HUES6 (cell line): ENCODE measurements around the gene CR1L.
"Not testable (repeated sequence)": the region's sequence is repeated elsewhere in the genome, so short reads cannot be mapped to it uniquely, and the experiment has no call there.

Source experiments
- H3K27ac ChIP-seq: 2 replicates; pipeline ENCODE4 v1.7.0; 2013; ENCODE audit warnings: low read depth, mild to moderate bottlenecking, low read length, inconsistent platforms
- H3K27me3 ChIP-seq: 2 replicates; pipeline ENCODE4 v1.6.1; 2013; ENCODE audit warnings: low read length; ENCODE audit not compliant: control insufficient read depth, insufficient read depth
- H3K36me3 ChIP-seq: 2 replicates; pipeline ENCODE4 v1.6.1; 2013; ENCODE audit warnings: low read length; ENCODE audit not compliant: control insufficient read depth, insufficient read depth
- H3K4me1 ChIP-seq: 2 replicates; pipeline ENCODE4 v1.6.1; 2013; ENCODE audit warnings: low read length; ENCODE audit not compliant: control insufficient read depth, insufficient read depth
- H3K4me3 ChIP-seq: 2 replicates; pipeline ENCODE4 v1.5.1; 2013; ENCODE audit warnings: low read depth, low read length
- H3K9ac ChIP-seq: one replicate; pipeline ENCODE4 v1.6.1; 2013; ENCODE audit warnings: mild to moderate bottlenecking, low read length
- H3K9me3 ChIP-seq: 2 replicates; pipeline ENCODE4 v1.6.1; 2013; ENCODE audit warnings: low read depth, low read length; ENCODE audit not compliant: control insufficient read depth, insufficient read depth

CR1L gene

GRCh38 chr1:207690551-207690950, 45.6 kb downstream of the CR1L start:
- peaks cover 15% of the 10 kb centered on the region for H3K36me3 ChIP-seq
- not testable (repeated sequence) for H3K9ac ChIP-seq, H3K27me3 ChIP-seq, H3K4me3 ChIP-seq, H3K9me3 ChIP-seq, H3K4me1 ChIP-seq, H3K27ac ChIP-seq

GRCh38 chr1:207691010-207691409, 46.1 kb downstream of the CR1L start:
- Histone ChIP-seq H3K27me3 (no peaks in the 10 kb centered on the region), H3K27ac (no peak overlapping the region), H3K9ac (no peak overlapping the region), H3K4me3 (no peak overlapping the region), H3K36me3 (peaks cover 14% of the 10 kb centered on the region; the same call in 1 of the 2 replicates), H3K9me3 (no peaks in the 10 kb centered on the region), H3K4me1 (peaks cover 3% of the 10 kb centered on the region; the same call in 1 of the 2 replicates)

DNA sequence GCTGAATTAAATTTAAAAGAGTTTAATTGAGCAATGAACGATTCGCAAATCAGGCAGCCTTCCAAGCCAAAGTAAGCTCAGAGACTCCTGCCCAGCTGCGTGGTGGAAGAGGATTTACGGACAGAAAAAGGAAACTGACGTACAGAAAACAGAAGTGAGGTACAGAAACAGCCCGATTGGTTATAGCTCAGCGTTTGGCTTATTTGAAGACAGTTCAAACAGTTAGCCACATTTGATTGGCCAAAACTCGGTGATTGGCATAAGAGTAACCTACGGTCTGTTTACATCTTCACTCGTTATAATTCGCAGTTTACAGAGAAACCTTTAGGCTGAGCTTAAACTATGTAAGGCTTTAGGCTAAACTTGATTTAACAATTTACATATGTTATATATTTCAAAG, 46.9 kb downstream of the CR1L start:
- no peaks in the 10 kb centered on the region for H3K27me3 ChIP-seq
- no peak overlapping the region for H3K27ac ChIP-seq
- no peaks in the 10 kb centered on the region for H3K9me3 ChIP-seq
- H3K4me1 ChIP-seq, result peaks cover 3% of the 10 kb centered on the region; the same call in 1 of the 2 replicates
- H3K36me3 ChIP-seq, result peaks cover 11% of the 10 kb centered on the region; the same call in 1 of the 2 replicates
- no peak overlapping the region for H3K4me3 ChIP-seq
- H3K9ac ChIP-seq, result no peak overlapping the region

- not testable (repeated sequence) for H3K27ac ChIP-seq, H3K9ac ChIP-seq, H3K36me3 ChIP-seq, H3K4me3 ChIP-seq, H3K4me1 ChIP-seq, H3K27me3 ChIP-seq, H3K9me3 ChIP-seq
These were observed 47.4 kb downstream of the CR1L start for GRCh38 chr1:207692291-207692690.

GRCh38 chr1:207695891-207696290, 51.0 kb downstream of the CR1L start:
- peaks cover 6% of the 10 kb centered on the region; the same call in 1 of the 2 replicates for H3K4me1 ChIP-seq
- H3K9ac ChIP-seq, result no peak overlapping the region
- peaks cover under 1% of the 10 kb centered on the region; the same call in 1 of the 2 replicates for H3K36me3 ChIP-seq
- no peak overlapping the region for H3K27ac ChIP-seq
- no peak overlapping the region for H3K4me3 ChIP-seq
- no peaks in the 10 kb centered on the region for H3K27me3 ChIP-seq
- no peaks in the 10 kb centered on the region for H3K9me3 ChIP-seq

- H3K27me3 ChIP-seq, result no peaks in the 10 kb centered on the region
These were observed 54.0 kb downstream of the CR1L start for GRCh38 chr1:207698822-207699483.

GRCh38 chr1:207702317-207702716, 57.4 kb downstream of the CR1L start:
- Histone ChIP-seq H3K9ac (no peak overlapping the region), H3K4me3 (no peak overlapping the region), H3K27ac (no peak overlapping the region), H3K36me3 (peaks cover 17% of the 10 kb centered on the region; the same call in 1 of the 2 replicates), H3K27me3 (no peaks in the 10 kb centered on the region), H3K9me3 (no peaks in the 10 kb centered on the region), H3K4me1 (peaks cover 4% of the 10 kb centered on the region; the same call in 1 of the 2 replicates)

More at GRCh38 chr1:207698822-207699483, 54.0 kb downstream of the CR1L start:
- no peak overlapping the region for H3K27ac ChIP-seq
- no peak overlapping the region for H3K4me3 ChIP-seq
- H3K9me3 ChIP-seq, result no peaks in the 10 kb centered on the region
- no peak overlapping the region for H3K9ac ChIP-seq
- peaks cover 17% of the 10 kb centered on the region; the same call in 1 of the 2 replicates for H3K36me3 ChIP-seq
- H3K4me1 ChIP-seq, result peaks cover 6% of the 10 kb centered on the region; the same call in 1 of the 2 replicates

DNA sequence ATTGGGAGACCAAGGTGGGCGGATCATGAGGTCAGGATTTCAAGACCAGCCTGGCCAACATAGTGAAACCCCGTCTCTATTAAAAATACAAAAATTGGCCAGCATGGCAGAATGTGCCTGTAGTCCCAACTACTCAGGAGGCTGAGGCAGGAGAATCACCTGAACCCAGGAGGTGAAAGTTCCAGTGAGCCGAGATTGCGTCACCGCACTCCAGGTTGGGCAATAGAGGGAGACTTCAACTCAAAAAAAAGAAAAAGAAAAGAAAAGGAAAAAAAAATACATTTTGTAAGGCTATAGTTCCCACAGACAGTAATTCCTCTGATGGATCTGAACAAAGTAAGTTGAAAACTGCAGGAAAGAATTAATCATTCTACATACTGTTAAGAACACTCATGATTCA, 58.8 kb downstream of the CR1L start:
- H3K9ac ChIP-seq, result no peak overlapping the region
- H3K4me1 ChIP-seq, result peaks cover 1% of the 10 kb centered on the region; the same call in 1 of the 2 replicates
- peaks cover 17% of the 10 kb centered on the region; the same call in 1 of the 2 replicates for H3K36me3 ChIP-seq
- no peaks in the 10 kb centered on the region for H3K27me3 ChIP-seq
- no peaks in the 10 kb centered on the region for H3K9me3 ChIP-seq
- H3K4me3 ChIP-seq, result no peak overlapping the region
- no peak overlapping the region for H3K27ac ChIP-seq

DNA sequence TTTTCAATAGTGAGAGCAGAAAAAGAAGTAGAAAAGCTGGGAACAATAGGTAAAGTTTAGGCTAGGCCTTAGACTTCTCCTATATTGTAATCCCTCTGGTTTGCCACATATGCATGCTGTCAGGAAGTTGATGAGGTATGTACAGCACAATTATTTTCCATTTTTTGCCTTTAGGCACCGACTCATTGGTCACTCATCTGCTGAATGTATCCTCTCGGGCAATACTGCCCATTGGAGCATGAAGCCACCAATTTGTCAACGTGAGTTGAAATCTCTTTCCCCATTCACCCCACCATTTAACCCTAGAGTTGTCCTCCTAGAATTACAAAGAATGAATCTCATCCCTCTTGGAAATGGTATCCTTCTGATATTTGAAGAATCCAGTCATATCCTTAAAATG, 63.1 kb downstream of the CR1L start:
- H3K27ac ChIP-seq, H3K4me3 ChIP-seq, H3K9me3 ChIP-seq, H3K27me3 ChIP-seq, H3K36me3 ChIP-seq, H3K4me1 ChIP-seq, H3K9ac ChIP-seq: not testable (repeated sequence)

DNA sequence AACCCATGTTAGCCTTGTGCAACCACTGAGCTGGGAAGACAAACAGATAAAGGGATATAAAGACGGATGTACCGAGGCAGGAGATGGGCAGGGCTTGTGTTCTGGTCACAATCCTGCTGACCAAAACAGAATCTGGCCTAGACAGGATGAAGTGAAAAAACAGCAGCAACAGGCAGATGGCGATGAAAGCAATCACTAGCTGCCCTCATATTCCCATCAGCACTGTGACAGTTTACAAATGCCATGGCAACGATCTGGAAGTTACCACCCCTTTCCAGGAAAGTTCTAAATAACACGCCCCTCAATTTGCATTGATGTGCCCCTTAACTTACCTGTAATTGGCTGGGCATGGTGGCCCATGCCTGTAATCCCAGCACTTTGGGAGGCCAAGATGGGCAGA, 66.4 kb downstream of the CR1L start:
- Histone ChIP-seq H3K9me3 (peaks cover 3% of the 10 kb centered on the region; the same call in 1 of the 2 replicates), H3K4me1 (no peaks in the 10 kb centered on the region), H3K27ac (no peak overlapping the region), H3K4me3 (no peak overlapping the region), H3K36me3 (no peaks in the 10 kb centered on the region), H3K9ac (no peak overlapping the region), H3K27me3 (no peaks in the 10 kb centered on the region)

- H3K4me3 ChIP-seq, H3K27me3 ChIP-seq, H3K9me3 ChIP-seq, H3K27ac ChIP-seq, H3K9ac ChIP-seq, H3K36me3 ChIP-seq, H3K4me1 ChIP-seq: not testable (repeated sequence)
These were observed 67.8 kb downstream of the CR1L start for GRCh38 chr1:207712701-207713100.
